ENCODE data around the gene NR1I2.

The NR1I2 gene

DNA sequence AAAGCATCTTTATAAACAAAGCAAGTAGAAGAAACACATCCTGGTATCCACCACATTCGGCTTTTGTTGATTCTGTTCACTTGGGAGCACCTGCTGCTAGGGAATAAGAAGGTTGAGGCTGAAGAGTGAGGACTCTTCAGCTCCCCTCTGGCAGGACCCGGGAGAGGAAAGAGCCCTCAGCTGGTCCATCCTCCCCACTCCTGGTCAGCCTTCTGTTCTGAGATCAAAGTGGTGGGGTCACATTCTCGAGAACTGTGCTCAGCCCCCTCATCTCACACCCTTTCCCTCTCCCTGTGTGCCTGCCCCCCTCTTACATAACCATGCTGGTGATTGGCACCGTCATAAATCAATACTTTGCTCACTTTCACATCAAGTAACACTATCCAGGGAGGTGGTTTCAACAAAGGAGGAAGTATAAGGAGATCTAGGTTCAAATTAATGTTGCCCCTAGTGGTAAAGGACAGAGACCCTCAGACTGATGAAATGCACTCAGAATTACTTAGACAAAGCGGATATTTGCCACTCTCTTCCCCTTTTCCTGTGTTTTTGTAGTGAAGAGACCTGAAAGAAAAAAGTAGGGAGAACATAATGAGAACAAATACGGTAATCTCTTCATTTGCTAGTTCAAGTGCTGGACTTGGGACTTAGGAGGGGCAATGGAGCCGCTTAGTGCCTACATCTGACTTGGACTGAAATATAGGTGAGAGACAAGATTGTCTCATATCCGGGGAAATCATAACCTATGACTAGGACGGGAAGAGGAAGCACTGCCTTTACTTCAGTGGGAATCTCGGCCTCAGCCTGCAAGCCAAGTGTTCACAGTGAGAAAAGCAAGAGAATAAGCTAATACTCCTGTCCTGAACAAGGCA lies at the start of gene NR1I2:
NR1I2 (plus strand) TSS at position 772 of the 869 bp plus-strand sequence.
- DNase-seq (ENCODE audit: extremely low spot score, insufficient read length, low read depth): no peak
- no peak for FAIRE-seq

DNA sequence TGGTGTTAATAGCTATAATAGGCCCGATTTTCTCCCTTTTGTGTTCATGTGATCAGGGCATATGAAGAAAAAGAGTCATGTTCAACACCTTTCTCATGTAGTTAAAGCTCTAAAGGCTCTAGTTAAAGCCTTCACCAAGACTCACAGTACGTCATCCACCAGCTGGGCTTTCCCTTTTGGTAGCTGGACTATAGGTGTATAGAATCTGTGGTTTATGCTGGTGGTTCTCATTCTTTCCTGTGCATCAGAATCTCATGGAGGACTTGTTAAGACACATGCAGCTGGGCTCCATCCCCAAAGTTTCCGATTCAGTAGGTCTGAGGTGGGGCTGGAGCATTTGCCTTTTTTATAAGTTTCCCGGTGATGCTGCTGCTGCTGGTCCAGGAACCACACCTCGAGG lies 48.1 kb upstream of the NR1I2 start:
- FAIRE-seq: no peak
- no peak for DNase-seq (ENCODE audit: extremely low spot score, insufficient read length, low read depth)

DNA sequence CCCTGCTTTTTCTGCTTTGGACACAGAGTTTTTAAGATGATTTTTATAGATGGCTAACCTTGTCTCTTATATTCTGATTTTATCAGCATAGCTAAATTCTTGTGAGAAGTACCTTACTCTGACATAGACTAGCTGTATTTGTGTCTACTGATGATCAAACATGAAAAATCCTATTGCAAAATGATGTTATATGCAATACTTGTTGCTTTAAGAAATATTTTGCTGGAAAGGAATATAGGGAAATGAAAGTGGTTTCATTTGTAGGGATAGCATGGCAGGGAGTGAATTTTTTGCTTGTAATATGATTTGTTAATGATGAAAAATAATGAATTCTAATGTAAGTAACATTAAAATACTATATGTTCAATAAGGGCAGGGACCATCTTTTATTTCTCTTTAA lies 43.2 kb upstream of the NR1I2 start:
- DNase-seq (ENCODE audit: extremely low spot score, insufficient read length, low read depth) (no peak), FAIRE-seq (no peak)

DNA sequence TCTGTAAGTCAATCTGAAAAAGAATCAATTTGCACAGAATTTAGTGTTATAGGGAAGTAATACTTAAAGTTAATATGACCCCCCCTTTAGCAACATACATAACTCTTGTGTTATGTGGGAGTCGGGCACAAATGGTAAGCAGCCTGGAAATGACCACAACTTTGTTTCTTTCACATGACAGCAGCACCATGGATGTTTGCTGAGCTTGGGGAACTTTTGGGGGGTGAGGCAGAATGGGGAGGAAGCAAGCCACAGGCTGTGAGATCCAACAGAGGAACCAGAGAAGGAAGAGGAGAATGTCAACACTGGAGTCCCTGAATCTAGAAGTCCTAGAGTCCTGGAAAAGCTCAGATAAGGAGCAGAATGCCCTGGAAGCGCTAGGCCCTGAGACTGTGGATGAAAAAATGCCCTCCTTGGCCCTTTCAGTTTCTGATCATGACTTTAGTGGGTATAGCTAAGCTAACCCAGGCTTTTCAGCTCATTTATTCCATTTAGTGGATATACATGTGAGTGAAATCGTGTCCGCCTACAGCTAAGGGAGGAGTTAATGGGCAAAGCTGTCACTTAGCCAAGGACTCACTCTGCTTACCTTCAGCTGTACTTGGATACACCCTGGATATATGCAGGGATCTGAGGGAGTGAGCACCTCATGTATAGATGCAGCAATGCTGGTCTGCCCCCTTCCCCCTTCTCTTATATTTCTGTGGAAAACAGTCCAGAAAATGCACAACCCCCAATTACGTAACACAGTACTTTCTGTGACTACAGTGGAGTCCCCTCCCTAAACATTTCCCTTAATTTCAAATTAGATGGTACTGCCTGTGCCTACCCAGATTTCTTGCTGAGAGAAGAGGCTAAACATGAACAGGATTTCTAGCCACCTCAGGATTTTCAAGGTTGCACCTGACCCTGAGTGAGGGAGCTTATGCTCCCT lies 40.0 kb upstream of the NR1I2 start:
- FAIRE-seq (no peak), DNase-seq (ENCODE audit: extremely low spot score, insufficient read length, low read depth) (no peak)

DNA sequence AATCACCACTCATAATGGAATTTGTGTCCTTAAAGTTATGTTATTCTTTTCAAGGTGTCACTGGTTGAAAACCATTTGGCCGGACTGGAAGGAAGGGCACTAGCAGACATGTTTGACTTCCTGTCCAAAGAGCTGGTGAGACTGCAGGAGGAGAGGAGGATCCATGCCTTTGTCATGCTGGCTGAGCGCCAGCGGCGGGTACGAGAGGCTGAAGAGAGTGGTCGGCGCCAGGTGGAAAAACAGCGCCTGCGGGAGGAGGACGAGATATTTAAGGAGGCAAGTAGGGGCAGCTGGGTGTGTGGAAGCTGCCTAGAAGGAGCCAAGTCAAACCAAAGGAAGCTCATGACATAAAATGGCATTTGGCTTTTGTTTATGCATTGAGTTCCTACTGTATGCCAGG lies 38.0 kb upstream of the NR1I2 start:
- FAIRE-seq (no peak), DNase-seq (ENCODE audit: extremely low spot score, insufficient read length, low read depth) (no peak)

DNA sequence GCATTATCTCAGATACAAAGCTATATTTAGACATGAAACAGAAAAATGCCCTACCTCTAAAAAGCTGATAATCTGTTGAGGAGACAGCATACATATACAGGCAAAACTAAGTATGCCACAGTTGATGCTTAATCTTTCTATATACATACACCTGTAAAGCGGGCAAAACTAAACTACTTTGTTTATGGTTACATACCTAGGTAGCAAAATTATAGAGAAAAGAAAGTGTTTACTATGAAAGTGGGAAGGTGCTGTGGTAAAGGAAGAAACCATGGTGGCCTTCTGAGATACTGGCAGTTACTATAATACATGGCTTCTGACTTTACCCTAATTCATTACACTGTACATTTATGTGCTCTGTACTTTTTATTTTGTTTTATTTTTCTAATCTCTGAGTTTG lies 36.0 kb upstream of the NR1I2 start:
- DNase-seq (ENCODE audit: extremely low spot score, insufficient read length, low read depth) (no peak), FAIRE-seq (no peak)

DNA sequence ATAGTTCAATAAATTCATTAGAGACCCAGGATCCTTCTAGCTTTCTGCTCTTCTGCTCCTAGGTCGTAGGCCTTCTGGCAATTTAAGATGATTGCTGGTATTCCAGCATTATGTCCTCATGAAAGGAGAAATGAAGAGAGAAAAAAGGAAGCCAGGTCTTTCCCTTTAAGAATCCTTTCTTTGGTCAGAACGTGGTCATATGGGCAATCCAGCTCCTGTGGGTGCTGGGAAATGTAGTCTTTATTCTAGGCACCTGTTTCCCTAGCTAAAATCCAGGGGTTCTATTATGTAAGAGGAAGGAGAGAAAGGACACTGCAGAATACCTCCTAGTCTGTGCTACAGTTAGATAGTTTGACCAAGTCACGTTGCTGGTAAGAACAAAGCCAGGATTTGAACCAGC lies 35.5 kb upstream of the NR1I2 start:
- no peak for DNase-seq (ENCODE audit: extremely low spot score, insufficient read length, low read depth)
- no peak for FAIRE-seq

DNA sequence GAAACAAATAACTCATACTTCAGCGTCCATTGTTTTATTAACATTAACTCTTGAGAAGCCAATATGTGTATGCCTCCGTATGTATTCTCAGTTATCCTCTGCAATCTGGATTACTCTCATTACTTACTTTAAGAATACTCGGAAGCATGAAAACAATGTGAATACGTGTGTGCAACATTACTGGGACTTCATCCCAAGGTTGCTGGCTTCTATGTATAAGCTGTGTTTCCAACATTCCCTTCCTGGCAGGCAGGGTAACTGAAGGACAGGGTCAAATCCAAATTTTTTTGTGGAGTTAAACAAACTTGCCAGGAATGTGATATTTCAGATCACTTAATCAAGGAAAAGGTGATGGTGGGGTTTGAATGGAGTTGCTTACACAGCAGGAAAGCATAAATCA lies 34.5 kb upstream of the NR1I2 start:
- FAIRE-seq (no peak), DNase-seq (ENCODE audit: extremely low spot score, insufficient read length, low read depth) (no peak)

DNA sequence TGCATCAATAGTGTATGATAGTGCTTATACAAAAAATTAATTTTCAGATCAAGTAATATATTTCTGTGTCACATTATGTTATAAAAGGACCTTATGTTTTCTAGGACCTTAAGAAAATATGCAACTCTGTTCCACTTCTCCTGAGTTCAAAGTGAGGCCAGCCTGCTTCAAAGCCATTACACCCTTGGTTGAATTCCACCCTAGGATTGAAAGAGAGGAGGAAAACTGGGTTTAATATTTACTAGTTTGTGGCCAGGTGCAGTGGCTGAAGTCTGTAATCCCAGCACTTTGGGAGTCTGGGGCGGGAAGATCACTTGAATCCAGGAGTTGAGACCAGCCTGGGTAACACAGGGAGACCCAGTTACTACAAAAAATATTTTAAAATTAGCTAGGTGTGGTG lies 32.9 kb upstream of the NR1I2 start:
- no peak for FAIRE-seq

DNA sequence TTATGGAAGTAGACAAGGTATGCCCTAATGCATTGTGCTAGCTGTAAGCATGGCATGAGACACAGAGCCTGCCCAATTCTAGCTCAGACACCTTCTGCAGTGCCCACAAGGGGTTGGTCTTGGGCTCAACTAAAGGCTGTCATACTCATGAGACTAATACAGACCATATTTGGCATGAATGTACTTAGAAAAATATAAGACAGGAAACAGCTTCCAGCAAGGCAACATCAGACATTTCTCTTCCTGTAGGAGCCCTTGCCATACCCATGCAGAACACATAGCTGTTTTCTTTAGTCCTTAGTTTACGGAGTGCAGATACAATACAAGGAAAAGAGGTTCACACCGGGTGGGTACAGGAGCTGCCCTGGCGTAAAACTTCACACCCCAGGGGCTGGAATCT lies 30.5 kb upstream of the NR1I2 start:
- no peak for DNase-seq (ENCODE audit: extremely low spot score, insufficient read length, low read depth)
- FAIRE-seq: no peak

More for the DNA sequence above, 32.9 kb upstream of the NR1I2 start:
- DNase-seq (ENCODE audit: extremely low spot score, insufficient read length, low read depth): no peak

DNA sequence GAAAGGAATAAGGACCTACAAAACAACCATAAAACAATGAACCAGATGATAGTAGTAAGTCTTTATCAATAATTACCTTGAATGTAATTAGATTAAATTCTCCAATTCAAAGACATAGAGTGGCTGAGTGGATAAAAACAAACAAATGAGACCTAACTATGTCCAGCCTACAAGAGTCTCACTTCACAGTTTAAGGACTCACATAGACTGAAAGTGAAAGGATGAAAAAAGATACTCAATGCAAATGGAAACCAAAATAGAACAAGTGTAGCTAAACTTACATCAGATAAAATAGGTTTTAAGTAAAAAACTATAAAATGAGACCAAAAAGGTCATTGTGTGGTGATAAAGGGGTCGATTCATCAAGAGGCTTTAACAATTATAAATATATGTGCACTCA lies 21.9 kb upstream of the NR1I2 start:
- DNase-seq (ENCODE audit: extremely low spot score, insufficient read length, low read depth) (no peak), FAIRE-seq (peak; percentile 77)

DNA sequence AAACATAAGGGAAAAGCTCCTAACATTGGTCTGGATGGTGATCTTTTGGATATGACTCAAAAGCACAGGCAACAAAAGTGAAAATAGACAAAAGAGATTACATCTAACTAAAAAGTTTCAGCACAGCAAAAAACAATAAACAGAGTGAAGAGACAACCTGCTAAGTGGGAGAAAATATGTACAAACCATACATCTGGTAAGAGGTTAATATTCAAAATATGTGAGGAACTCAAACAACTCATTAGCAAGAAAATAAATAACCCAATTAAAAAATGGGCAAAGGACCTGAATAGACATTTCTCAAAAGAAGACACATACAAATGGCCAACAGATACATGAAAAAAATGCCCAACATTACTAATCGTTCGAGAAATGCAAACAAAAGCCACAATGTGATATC lies 19.0 kb upstream of the NR1I2 start:
- no peak for DNase-seq (ENCODE audit: extremely low spot score, insufficient read length, low read depth)
- FAIRE-seq: no peak

DNA sequence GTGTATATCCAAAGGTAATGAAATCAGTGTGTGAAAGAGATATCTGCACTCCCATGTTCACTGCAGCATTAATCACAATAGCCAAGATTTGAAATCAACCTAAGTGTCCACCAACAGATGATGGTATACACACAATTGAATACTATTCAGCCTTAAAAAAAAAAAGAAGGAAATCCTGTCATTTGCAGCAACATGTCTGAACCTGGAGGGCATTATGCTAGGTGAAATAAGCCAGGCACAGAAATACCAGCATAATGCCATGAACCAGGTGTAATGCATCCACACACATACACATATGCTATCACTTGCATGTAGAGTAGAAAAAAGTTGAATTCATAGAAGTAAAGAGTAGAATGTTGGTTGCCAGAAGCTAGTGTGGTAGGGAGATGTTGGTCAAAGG lies 18.4 kb upstream of the NR1I2 start:
- DNase-seq (ENCODE audit: extremely low spot score, insufficient read length, low read depth) (no peak), FAIRE-seq (no peak)

DNA sequence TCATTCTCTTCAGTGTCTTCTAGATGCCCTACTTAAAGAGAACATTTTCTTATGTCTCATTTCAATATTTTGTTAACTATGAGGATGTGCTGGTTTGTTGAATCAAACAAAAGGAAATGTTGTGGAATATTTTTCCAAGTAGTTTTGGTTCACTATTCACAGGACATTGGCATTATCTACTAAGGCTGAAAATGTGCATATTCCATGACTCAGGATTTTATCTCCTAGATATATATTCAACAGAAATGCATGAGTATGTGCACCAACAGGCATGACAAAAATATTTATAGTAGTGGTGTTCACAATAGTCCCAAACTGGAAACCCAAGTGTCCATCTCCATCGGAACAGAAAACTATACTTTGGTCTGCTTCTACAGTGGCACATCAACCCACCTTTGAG lies 16.7 kb upstream of the NR1I2 start:
- DNase-seq (ENCODE audit: extremely low spot score, insufficient read length, low read depth): no peak
- no peak for FAIRE-seq

DNA sequence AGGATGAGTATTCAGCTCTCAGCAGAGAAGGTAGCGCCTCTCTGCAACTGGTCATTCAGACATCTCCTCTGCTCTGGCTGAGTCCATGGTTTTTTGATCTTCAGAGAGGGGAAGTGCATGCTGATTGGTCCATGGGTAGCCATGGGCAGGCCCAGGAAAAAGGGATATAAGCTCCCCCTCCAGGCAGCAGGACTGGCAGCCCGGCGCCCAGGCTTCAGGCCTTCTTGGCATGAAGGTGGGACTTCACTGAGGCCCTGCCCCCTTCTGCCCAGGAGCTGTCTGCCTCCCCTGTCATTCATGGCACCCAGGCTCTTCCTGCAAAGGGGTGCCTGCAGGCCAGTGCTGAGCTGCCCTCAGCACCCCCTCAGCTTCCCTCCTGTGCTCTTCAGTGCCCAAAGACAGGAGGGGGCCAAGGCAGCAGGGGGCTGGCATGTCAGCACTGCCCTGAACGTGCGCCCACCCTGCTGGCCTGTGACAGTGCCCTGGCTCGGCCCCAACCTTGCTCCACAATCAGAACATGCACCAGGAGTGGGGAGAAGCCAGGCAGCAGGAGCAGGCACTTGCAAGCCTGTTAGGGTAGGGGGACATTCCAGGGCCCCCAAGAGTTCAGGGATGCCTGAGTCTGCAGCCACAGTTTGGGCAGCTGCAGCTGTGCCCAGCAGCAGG lies 13.8 kb upstream of the NR1I2 start:
- DNase-seq (ENCODE audit: extremely low spot score, insufficient read length, low read depth): no peak
- no peak for FAIRE-seq

DNA sequence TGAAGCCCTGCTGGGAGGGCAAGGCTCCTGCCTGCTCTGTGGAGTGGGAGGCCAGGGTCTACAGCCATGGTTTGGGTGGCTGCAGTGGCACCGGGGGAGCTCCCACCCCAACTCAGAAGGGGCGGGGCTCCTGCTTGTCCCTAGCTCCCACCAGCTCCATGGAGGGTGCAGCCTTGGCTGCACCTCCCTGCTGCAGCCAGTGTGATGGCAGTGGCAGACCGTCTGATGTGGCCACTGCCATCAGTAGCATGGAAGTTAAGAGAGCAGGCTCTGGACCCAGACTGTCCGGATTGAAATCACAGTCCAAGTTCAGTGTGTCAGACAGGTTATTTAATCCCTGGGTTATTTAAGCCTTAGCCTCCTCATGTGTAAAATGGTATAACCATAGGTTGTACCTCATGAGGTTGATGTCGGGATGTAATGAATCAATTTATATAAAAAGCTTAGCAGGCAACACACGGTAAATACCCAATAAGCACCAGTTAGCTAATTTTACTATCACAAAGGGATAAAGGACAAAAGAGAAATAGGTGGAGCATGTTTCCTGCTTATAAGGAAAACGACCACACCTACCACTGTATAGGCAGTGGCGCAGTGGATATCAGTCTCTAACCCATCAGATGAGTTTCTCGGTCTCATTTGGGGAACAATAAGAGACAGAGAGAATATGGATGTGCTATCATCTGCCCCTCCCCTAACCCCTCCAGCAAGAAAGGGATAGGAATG lies 13.1 kb upstream of the NR1I2 start:
- FAIRE-seq (no peak), DNase-seq (ENCODE audit: extremely low spot score, insufficient read length, low read depth) (no peak)

DNA sequence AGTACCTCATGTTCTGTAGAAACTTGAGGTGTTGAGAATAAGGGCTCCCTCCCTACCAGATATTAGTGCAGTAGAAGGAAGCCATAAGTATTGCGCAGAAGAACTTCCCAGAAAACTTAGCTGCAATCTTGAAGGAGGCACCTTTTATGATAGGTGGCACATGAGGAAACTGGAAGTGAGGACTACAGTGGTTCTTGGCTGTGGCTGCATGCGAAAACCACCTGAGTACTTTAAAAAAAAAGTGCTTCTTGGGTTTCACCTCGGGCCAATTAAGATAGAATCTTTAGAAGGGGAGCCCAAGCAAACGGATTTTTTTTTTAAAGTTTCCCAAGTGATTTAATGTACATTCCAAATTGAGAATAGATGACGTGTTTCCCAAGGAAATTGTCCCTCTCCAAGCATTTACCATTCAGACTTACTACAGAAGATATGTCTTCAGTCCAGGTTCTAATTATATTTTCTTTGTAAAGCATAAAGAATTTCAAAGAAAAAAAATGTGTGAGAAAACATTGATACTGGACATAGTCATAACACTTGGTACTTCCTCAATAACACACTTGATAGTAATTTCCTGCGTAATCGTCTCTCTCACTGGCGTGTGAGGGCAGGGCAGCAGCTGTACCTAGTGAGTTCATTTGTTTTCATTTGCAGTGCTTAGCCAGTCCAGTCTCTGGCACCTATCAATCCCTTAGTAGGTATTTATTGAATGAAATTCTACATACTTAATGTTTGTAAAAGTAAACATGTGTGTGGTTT lies 12.3 kb upstream of the NR1I2 start:
- DNase-seq (ENCODE audit: extremely low spot score, insufficient read length, low read depth) (no peak), FAIRE-seq (no peak)

DNA sequence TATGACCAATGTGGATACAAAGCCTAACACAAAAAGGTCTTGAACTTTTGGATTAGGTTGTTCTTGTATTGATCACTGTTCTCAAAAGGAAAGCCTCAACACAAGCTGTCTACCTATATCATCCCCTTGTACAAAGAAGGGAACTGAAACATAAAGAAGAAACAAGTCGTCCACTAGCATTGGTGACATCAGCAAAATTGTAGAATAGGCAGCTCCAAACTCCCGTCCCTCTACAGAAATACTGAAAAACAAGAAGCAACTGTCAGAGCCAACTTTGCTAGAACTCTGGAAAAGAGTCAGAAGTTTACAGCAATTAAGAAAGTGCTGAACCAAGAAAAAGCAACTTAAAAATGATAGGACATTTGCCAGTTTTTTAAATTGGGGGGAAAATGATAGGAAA lies 7.5 kb upstream of the NR1I2 start:
- DNase-seq (ENCODE audit: extremely low spot score, insufficient read length, low read depth) (no peak), FAIRE-seq (peak; percentile 56)

DNA sequence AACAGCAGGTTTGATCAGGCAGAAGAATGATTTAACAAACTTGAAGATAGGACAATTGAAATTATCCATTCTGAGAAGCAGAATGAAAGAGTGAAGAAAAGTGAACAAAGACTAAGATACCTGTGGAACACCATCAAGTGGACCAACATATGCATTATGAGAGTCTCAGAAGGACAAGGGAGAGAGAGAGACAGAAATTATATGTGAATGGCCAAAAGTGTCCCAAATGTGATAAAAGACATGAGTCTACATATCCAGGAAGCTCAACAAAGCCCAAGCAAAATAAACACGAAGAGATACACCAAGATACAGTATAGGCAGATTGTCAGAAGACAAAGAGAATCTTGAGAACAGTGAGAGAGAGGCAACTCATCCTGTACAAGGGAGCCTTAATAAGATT lies 5.6 kb upstream of the NR1I2 start:
- FAIRE-seq: no peak
- no peak for DNase-seq (ENCODE audit: extremely low spot score, insufficient read length, low read depth)
